Measurements from ENCODE around the gene CES4A.

- TF ChIP-seq CTCF (IDR thresholded peaks at IDR 0.05) = no peak
- no peak for TF ChIP-seq POLR2A (IDR thresholded peaks at IDR 0.05)
Measured at GRCh38 chr16:67016681-67017420, 28.5 kb downstream of the CES4A start.
